HEK293 (cell line): ENCODE results near the gene GNB2.

Experiments used
- CTCF ChIA-PET: fragments of 350-600 bp; formaldehyde crosslinking; extraction: SDS; loops from one replicate; lab custom pipeline; 2021; ENCODE audit warnings: antibody characterized with exemption; lab: Yijun Ruan, JAX
- POLR2A ChIA-PET: fragments of 300-600 bp; formaldehyde crosslinking; extraction: SDS; loops from one replicate; lab custom pipeline; 2020; ENCODE audit warnings: antibody characterized with exemption, inconsistent platforms; lab: Yijun Ruan, JAX
- H3K27ac ChIP-seq: fragments of 200-500 bp; sonication (Bioruptor generic); 2 replicates; pipeline ENCODE4 v1.5.1; 2014; ENCODE audit warnings: low read depth, low read length, control low read depth, inconsistent platforms; ENCODE audit errors: extremely low read depth
- H3K36me3 ChIP-seq, 2 experiments: fragments of 200-500 bp in 1 of 2; sonication (Bioruptor generic) in 1 of 2; 1 replicate in 1 of 2; 2 replicates in 1 of 2; pipeline ENCODE4 v1.5.1; 2014 to 2017; ENCODE audit warnings: inconsistent platforms in 2 of 2, low read length in 2 of 2; ENCODE audit not compliant: control insufficient read depth in 2 of 2, insufficient read depth in 1 of 2
- H3K4me1 ChIP-seq: fragments of 200-500 bp; sonication (Bioruptor generic); 2 replicates; pipeline ENCODE4 v1.5.1; 2014; ENCODE audit warnings: mild to moderate bottlenecking, low read length, inconsistent platforms; ENCODE audit not compliant: control insufficient read depth, insufficient read depth
- H3K4me3 ChIP-seq: 2 replicates; pipeline ENCODE4 v1.5.1; 2011; ENCODE audit warnings: low read depth, mild to moderate bottlenecking, control low read depth, low read length, moderate library complexity
- H3K9me3 ChIP-seq: fragments of 200-500 bp; sonication (Bioruptor generic); 2 replicates; pipeline ENCODE4 v1.5.1; 2014; ENCODE audit warnings: low read depth, low read length, inconsistent platforms; ENCODE audit not compliant: control insufficient read depth, insufficient read depth
- EGR2 ChIP-seq: fragments of 450-650 bp; formaldehyde crosslinking; IDR thresholded peaks from 2 replicates; pipeline ENCODE4 v1.5.1; 2016; ENCODE audit warnings: low read depth, missing biosample characterization, missing genetic modification characterization
- HOXC10 ChIP-seq: sonication (generic); formaldehyde crosslinking; IDR thresholded peaks from 2 replicates; pipeline ENCODE4 v1.8.1; 2023; ENCODE audit warnings: mild to moderate bottlenecking, missing genetic modification reagents
- PATZ1 ChIP-seq: fragments of 450-650 bp; formaldehyde crosslinking; IDR thresholded peaks from 2 replicates; pipeline ENCODE4 v1.5.1; 2016; ENCODE audit warnings: missing biosample characterization, missing genetic modification characterization
- SALL2 ChIP-seq: fragments of 450-650 bp; formaldehyde crosslinking; IDR thresholded peaks from 2 replicates; pipeline ENCODE4 v1.5.0; 2017; ENCODE audit warnings: missing biosample characterization, mild to moderate bottlenecking, missing genetic modification characterization, borderline replicate concordance
- SCRT1 ChIP-seq: fragments of 450-650 bp; formaldehyde crosslinking; IDR thresholded peaks from 2 replicates; pipeline ENCODE4 v1.5.1; 2016; ENCODE audit warnings: missing biosample characterization, missing genetic modification characterization, borderline replicate concordance
- SP7 ChIP-seq: fragments of 450-650 bp; formaldehyde crosslinking; IDR thresholded peaks from 2 replicates; pipeline ENCODE4 v1.5.1; 2016; ENCODE audit warnings: missing biosample characterization, missing genetic modification characterization
- ZBTB20 ChIP-seq: fragments of 450-650 bp; formaldehyde crosslinking; IDR thresholded peaks from 2 replicates; pipeline ENCODE4 v1.5.1; 2016; ENCODE audit warnings: missing biosample characterization, missing genetic modification characterization
- ZBTB6 ChIP-seq: fragments of 450-650 bp; formaldehyde crosslinking; IDR thresholded peaks from 2 replicates; pipeline ENCODE4 v1.5.1; 2017; ENCODE audit warnings: missing biosample characterization, missing genetic modification characterization
- ZFHX2 ChIP-seq: fragments of 450-650 bp; formaldehyde crosslinking; conservative IDR thresholded peaks from 2 replicates; pipeline ENCODE4 v1.5.1; 2016; ENCODE audit warnings: missing biosample characterization, missing genetic modification characterization
- ZNF184 ChIP-seq: fragments of 450-650 bp; IDR thresholded peaks from 2 replicates; pipeline ENCODE4 v1.5.1; 2018; ENCODE audit warnings: missing biosample characterization, mild to moderate bottlenecking, missing genetic modification characterization
- ZNF335 ChIP-seq: fragments of 450-650 bp; formaldehyde crosslinking; conservative IDR thresholded peaks from 2 replicates; pipeline ENCODE4 v1.5.1; 2016; ENCODE audit warnings: missing biosample characterization, missing genetic modification characterization
- ZNF48 ChIP-seq: fragments of 450-650 bp; formaldehyde crosslinking; IDR thresholded peaks from 2 replicates; pipeline ENCODE4 v1.5.1; 2016; ENCODE audit warnings: missing biosample characterization, missing genetic modification characterization
- ZNF501 ChIP-seq: fragments of 450-650 bp; formaldehyde crosslinking; IDR thresholded peaks from 2 replicates; pipeline ENCODE4 v1.5.1; 2016; ENCODE audit warnings: missing biosample characterization, missing genetic modification characterization
- ZNF558 ChIP-seq: fragments of 450-650 bp; formaldehyde crosslinking; IDR thresholded peaks from 2 replicates; pipeline ENCODE4 v1.5.1; 2016; ENCODE audit warnings: missing biosample characterization, missing genetic modification characterization
- ZNF600 ChIP-seq: fragments of 450-650 bp; formaldehyde crosslinking; IDR thresholded peaks from 2 replicates; pipeline ENCODE4 v1.5.1; 2016; ENCODE audit warnings: missing biosample characterization, missing genetic modification characterization
- ZNF610 ChIP-seq: fragments of 450-650 bp; formaldehyde crosslinking; IDR thresholded peaks from 2 replicates; pipeline ENCODE4 v1.5.1; 2016; ENCODE audit warnings: missing biosample characterization, missing genetic modification characterization, borderline replicate concordance
- ZNF791 ChIP-seq: fragments of 450-650 bp; formaldehyde crosslinking; IDR thresholded peaks from 2 replicates; pipeline ENCODE4 v1.5.1; 2016; ENCODE audit warnings: missing biosample characterization, missing genetic modification characterization
- ZSCAN16 ChIP-seq: fragments of 450-650 bp; formaldehyde crosslinking; IDR thresholded peaks from 2 replicates; pipeline ENCODE4 v1.5.1; 2016; ENCODE audit warnings: missing biosample characterization, missing genetic modification characterization
- TF ChIP-seq, protein P1 (sequence below): sonication (generic); formaldehyde crosslinking; IDR thresholded peaks from 2 replicates; pipeline ENCODE4 v1.8.1; 2022; ENCODE audit warnings: mild to moderate bottlenecking, moderate library complexity, missing genetic modification reagents
- TF ChIP-seq, protein P2 (sequence below): fragments of 450-650 bp; formaldehyde crosslinking; IDR thresholded peaks from 2 replicates; pipeline ENCODE4 v1.5.1; 2016; ENCODE audit warnings: missing biosample characterization, missing genetic modification characterization

Gene GNB2

DNA sequence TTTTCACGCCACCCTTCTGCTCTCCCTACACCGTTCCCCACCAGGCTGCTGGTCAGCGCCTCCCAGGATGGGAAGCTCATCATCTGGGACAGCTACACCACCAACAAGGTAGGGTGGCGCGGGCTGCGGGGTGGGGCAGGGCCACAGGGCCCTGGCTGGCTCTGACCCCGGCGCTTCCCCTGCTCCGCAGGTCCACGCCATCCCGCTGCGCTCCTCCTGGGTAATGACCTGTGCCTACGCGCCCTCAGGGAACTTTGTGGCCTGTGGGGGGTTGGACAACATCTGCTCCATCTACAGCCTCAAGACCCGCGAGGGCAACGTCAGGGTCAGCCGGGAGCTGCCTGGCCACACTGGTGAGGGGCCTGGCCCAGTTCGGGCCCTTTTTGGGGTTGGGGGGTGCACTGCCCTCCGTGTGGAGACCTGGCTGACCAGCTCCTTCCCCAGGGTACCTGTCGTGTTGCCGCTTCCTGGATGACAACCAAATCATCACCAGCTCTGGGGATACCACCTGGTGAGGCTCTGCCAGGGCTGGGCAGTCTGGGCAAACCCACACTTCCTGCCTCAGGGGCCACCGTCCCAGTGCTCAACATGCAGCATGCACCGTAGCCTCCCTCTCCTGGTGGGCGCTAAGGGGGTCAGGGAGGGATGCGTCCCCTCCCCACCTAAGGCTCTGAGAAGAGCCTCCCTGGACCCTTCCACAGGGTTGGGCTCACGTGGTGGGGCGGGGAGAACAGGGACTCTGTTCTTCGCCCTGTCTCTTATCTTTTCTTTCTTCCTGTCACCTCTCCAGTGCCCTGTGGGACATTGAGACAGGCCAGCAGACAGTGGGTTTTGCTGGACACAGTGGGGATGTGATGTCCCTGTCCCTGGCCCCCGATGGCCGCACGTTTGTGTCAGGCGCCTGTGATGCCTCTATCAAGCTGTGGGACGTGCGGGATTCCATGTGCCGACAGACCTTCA is 4.0 kb downstream of the GNB2 start (continued):
- TF ChIP-seq, protein P1, sequence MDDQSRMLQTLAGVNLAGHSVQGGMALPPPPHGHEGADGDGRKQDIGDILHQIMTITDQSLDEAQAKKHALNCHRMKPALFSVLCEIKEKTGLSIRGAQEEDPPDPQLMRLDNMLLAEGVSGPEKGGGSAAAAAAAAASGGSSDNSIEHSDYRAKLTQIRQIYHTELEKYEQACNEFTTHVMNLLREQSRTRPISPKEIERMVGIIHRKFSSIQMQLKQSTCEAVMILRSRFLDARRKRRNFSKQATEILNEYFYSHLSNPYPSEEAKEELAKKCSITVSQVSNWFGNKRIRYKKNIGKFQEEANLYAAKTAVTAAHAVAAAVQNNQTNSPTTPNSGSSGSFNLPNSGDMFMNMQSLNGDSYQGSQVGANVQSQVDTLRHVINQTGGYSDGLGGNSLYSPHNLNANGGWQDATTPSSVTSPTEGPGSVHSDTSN (CRISPR knock-in tag), result 0 out of 2 replicates have a peak, but pooled peaks have one; percentile 18
- TF ChIP-seq ZNF610 (tag by site-specific recombination) (no peak), ZNF184 (tag by site-specific recombination) (no peak), ZBTB6 (no peak), ZNF501 (tag by site-specific recombination) (no peak)

- peaks cover 0 to 63% of the 10 kb centered on the region in 2 experiments; a peak in 2 of 3 replicates for H3K36me3 ChIP-seq
- no peak overlapping the region for H3K4me3 ChIP-seq
- H3K4me1 ChIP-seq, result peaks cover 6% of the 10 kb centered on the region; the same call in 1 of the 2 replicates
- TF ChIP-seq ZNF335, result no peak
- TF ChIP-seq ZBTB20 (tag by site-specific recombination), result 0 out of 2 replicates have a peak, but pooled peaks have one; percentile 8
- 0 out of 2 replicates have a peak, but pooled peaks have one; percentile 12 for TF ChIP-seq PATZ1 (tag by site-specific recombination)
- TF ChIP-seq ZNF600, result peak; percentile 78
- TF ChIP-seq ZSCAN16 (tag by site-specific recombination), result no peak
- H3K27ac ChIP-seq, result no peak overlapping the region
- CTCF ChIA-PET, result interaction anchor here (0.6 to 8.4 kb wide), 3 partner anchors 13 to 121 kb away, joined by 3 to 77 read pairs (median 4); partner anchors contain the start of gene POP7
- no peaks in the 10 kb centered on the region for H3K9me3 ChIP-seq
- POLR2A ChIA-PET, result interaction anchor here (0.6 to 1.6 kb wide), 6 partner anchors 15 to 213 kb away, joined by 3 to 7 read pairs (median 3); partner anchors contain the start of genes FBXO24, LRCH4, MOSPD3 and POP7
Measured at GRCh38 chr7:100678291-100678984, 4.9 kb downstream of the GNB2 start.

DNA sequence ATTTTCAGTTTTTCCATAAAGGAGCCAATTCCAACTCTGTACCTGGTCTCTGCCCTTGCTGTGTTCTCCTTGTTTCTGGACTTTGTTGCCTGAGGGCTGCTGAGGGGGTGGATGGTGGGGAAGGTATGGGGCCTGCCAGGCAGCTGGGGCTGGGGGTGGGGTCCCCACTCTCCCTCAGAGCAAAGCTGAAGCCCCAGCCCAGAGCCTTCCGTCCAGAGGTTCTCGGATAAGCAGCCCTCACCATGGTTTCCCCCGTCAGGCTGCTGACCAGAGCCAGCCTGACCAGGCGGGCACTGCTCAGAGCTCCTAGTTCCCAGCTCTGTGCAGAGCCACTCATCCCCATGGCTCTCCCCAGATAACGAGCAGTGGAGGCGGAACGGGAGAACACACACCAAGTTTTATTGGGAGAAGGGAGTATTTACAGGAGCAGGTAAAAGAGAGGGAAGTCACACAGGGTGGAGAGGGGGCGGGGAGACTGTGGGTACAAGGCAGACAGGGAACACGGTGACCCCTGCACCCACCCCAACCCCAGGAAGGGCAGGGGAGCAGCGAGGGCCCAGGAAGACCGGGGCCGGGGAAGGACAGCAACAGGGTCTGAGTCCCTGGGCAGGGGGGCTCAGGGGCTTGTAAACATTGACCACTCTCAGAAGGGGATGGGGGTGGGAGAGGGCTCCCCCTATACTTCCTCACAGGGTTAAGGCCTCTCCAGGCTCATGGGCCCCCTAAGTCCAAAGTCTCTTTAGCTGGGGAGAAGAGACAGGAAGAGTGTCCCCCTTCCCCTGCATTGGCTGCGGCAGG is 5.8 kb downstream of the GNB2 start:
- Histone ChIP-seq H3K4me3 (no peak overlapping the region), H3K36me3 (peaks cover 0 to 72% of the 10 kb centered on the region in 2 experiments; a peak in 2 of 3 replicates), H3K4me1 (peaks cover 6% of the 10 kb centered on the region; the same call in 1 of the 2 replicates), H3K27ac (peak overlapping the region; percentile 49; the same call in 1 of the 2 replicates), H3K9me3 (no peaks in the 10 kb centered on the region)
- ChIA-PET CTCF (interaction anchor here (8.4 kb wide), 1 partner anchor 12 kb away, joined by 77 read pairs; no protein-coding TSS in a partner anchor), POLR2A (interaction anchor here (1.0 to 1.6 kb wide), 3 partner anchors 14 to 93 kb away, joined by 3 to 7 read pairs (median 3); partner anchors contain the start of genes FBXO24, LRCH4 and MOSPD3)
- TF ChIP-seq ZNF791 (tag by site-specific recombination), result no peak
- peak; percentile 50 for TF ChIP-seq SP7
- TF ChIP-seq SALL2 (tag by site-specific recombination), result no peak
- peak; percentile 58 for TF ChIP-seq PATZ1 (tag by site-specific recombination)
- peak; percentile 73; the same call in 1 of the 2 replicates for TF ChIP-seq EGR2 (tag by site-specific recombination)
- peak; percentile 80 for TF ChIP-seq ZFHX2
- TF ChIP-seq, protein P2, sequence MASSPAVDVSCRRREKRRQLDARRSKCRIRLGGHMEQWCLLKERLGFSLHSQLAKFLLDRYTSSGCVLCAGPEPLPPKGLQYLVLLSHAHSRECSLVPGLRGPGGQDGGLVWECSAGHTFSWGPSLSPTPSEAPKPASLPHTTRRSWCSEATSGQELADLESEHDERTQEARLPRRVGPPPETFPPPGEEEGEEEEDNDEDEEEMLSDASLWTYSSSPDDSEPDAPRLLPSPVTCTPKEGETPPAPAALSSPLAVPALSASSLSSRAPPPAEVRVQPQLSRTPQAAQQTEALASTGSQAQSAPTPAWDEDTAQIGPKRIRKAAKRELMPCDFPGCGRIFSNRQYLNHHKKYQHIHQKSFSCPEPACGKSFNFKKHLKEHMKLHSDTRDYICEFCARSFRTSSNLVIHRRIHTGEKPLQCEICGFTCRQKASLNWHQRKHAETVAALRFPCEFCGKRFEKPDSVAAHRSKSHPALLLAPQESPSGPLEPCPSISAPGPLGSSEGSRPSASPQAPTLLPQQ (tag by site-specific recombination), result no peak
- TF ChIP-seq ZNF558 (tag by site-specific recombination), result no peak
- no peak for TF ChIP-seq HOXC10
- TF ChIP-seq SCRT1 (tag by site-specific recombination), result no peak
- no peak for TF ChIP-seq ZNF48 (tag by site-specific recombination)
